Measurements from ENCODE around the gene SUFU.

GRCh38 chr10:102656791-102657371, 153.1 kb downstream of the SUFU start:
- TF ChIP-seq, protein P1, sequence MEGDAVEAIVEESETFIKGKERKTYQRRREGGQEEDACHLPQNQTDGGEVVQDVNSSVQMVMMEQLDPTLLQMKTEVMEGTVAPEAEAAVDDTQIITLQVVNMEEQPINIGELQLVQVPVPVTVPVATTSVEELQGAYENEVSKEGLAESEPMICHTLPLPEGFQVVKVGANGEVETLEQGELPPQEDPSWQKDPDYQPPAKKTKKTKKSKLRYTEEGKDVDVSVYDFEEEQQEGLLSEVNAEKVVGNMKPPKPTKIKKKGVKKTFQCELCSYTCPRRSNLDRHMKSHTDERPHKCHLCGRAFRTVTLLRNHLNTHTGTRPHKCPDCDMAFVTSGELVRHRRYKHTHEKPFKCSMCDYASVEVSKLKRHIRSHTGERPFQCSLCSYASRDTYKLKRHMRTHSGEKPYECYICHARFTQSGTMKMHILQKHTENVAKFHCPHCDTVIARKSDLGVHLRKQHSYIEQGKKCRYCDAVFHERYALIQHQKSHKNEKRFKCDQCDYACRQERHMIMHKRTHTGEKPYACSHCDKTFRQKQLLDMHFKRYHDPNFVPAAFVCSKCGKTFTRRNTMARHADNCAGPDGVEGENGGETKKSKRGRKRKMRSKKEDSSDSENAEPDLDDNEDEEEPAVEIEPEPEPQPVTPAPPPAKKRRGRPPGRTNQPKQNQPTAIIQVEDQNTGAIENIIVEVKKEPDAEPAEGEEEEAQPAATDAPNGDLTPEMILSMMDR (IDR thresholded peaks at IDR 0.05), result no peak
- TF ChIP-seq POLR2AphosphoS5 (IDR thresholded peaks at IDR 0.05; ENCODE audit: insufficient read depth in 1 of 2, low read depth in 1 of 2), result no peak

Measured in vagina (tissue), 2 donors.